Parathyroid adenoma (tissue), 2 donors: ENCODE data around the gene WFDC8.

Experiments used
- H2AFZ ChIP-seq: fragments of 300-600 bp; sonication (generic); one replicate; pipeline ENCODE4 v1.7.0; 2017; ENCODE audit warnings: antibody characterized with exemption, mild to moderate bottlenecking
- H3K27ac ChIP-seq: fragments of 300-600 bp; sonication (generic); one replicate; pipeline ENCODE4 v1.7.0; 2017
- H3K27me3 ChIP-seq: fragments of 300-600 bp; sonication (generic); one replicate; pipeline ENCODE4 v1.7.0; 2017; ENCODE audit warnings: low read length; ENCODE audit not compliant: control insufficient read depth, insufficient read depth
- H3K36me3 ChIP-seq: fragments of 300-600 bp; sonication (generic); one replicate; pipeline ENCODE4 v1.7.0; 2017; ENCODE audit warnings: low read length; ENCODE audit not compliant: control insufficient read depth, insufficient read depth
- H3K4me1 ChIP-seq: fragments of 300-600 bp; sonication (generic); one replicate; pipeline ENCODE4 v1.7.0; 2017; ENCODE audit warnings: control low read depth
- H3K4me2 ChIP-seq: fragments of 300-600 bp; sonication (generic); one replicate; pipeline ENCODE4 v1.7.0; 2017; ENCODE audit warnings: low read length
- H3K4me3 ChIP-seq: fragments of 300-600 bp; sonication (generic); one replicate; pipeline ENCODE4 v1.7.0; 2017; ENCODE audit warnings: low read depth, low read length
- H3K79me2 ChIP-seq: fragments of 300-600 bp; sonication (generic); one replicate; pipeline ENCODE4 v1.7.0; 2017; ENCODE audit warnings: control low read depth
- H3K9ac ChIP-seq: fragments of 300-600 bp; sonication (generic); one replicate; pipeline ENCODE4 v1.7.0; 2017; ENCODE audit warnings: mild to moderate bottlenecking
- H3K9me3 ChIP-seq: fragments of 300-600 bp; sonication (generic); one replicate; pipeline ENCODE4 v1.7.0; 2017; ENCODE audit warnings: low read length; ENCODE audit not compliant: control insufficient read depth
- TF ChIP-seq, protein P1 (sequence below): fragments of 300-600 bp; sonication (generic); IDR thresholded peaks from one replicate; pipeline ENCODE4 v1.7.0; 2017; ENCODE audit warnings: antibody characterized with exemption, mild to moderate bottlenecking
- donor health status: primary hyperparathyroidism.

The WFDC8 gene

GRCh38 chr20:45509091-45509490, 70.0 kb downstream of the WFDC8 start:
- H3K9ac ChIP-seq, result no peak overlapping the region
- TF ChIP-seq, protein P1, sequence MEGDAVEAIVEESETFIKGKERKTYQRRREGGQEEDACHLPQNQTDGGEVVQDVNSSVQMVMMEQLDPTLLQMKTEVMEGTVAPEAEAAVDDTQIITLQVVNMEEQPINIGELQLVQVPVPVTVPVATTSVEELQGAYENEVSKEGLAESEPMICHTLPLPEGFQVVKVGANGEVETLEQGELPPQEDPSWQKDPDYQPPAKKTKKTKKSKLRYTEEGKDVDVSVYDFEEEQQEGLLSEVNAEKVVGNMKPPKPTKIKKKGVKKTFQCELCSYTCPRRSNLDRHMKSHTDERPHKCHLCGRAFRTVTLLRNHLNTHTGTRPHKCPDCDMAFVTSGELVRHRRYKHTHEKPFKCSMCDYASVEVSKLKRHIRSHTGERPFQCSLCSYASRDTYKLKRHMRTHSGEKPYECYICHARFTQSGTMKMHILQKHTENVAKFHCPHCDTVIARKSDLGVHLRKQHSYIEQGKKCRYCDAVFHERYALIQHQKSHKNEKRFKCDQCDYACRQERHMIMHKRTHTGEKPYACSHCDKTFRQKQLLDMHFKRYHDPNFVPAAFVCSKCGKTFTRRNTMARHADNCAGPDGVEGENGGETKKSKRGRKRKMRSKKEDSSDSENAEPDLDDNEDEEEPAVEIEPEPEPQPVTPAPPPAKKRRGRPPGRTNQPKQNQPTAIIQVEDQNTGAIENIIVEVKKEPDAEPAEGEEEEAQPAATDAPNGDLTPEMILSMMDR, result no peak
- no peak overlapping the region for H2AFZ ChIP-seq
- H3K4me3 ChIP-seq, result no peak overlapping the region
- no peaks in the 10 kb centered on the region for H3K27me3 ChIP-seq
- H3K36me3 ChIP-seq, result no peaks in the 10 kb centered on the region
- no peaks in the 10 kb centered on the region for H3K79me2 ChIP-seq
- no peak overlapping the region for H3K27ac ChIP-seq
- H3K4me1 ChIP-seq, result no peaks in the 10 kb centered on the region
- H3K4me2 ChIP-seq, result no peak overlapping the region
- no peaks in the 10 kb centered on the region for H3K9me3 ChIP-seq

DNA sequence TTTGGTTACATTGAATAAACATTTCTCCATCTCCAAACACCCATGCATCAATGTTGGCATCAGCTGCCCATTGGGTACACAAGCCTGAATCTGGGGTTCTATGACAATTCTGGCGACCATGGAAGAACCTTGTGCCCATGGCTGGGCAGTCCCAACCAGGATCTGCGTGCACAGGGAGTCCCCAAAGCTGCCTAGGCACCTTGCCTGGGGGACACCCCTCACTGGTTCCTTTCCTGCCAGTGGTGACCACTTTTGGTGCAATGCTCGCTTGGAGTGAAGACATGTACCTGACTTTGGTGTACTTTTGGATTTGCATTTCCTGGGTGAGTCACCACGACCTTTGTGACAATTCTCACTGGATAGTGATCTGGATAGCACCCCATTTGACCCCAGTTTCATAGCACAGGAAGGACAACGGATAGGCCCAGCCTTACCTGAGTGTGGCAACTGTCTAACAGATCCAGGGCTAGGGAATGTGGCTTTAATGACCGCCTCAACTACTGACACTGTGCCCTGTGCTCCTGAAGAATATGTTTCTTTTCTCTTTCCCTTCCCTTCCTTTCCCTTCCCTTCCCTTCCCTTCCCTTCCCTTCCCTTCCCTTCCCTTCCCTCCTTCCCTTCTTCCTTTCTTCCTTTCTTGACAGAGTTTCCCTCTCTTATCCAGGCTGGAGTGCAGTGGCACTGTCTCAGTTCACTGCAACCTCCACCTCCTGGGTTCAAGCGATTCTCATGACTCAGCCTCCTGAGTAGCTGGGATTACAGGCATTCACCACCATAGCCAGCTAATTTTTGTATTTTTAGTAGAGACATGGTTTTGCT, 70.8 kb downstream of the WFDC8 start:
- Histone ChIP-seq H3K27me3 (no peaks in the 10 kb centered on the region), H3K27ac (no peak overlapping the region), H3K4me2 (no peak overlapping the region), H3K36me3 (no peaks in the 10 kb centered on the region), H3K4me1 (no peaks in the 10 kb centered on the region), H3K79me2 (no peaks in the 10 kb centered on the region), H3K9ac (no peak overlapping the region), H3K9me3 (no peaks in the 10 kb centered on the region), H3K4me3 (no peak overlapping the region), H2AFZ (no peak overlapping the region)
- TF ChIP-seq, protein P1, result no peak

GRCh38 chr20:45507011-45507820, 71.9 kb downstream of the WFDC8 start:
- no peak overlapping the region for H3K4me3 ChIP-seq
- H2AFZ ChIP-seq, result no peak overlapping the region
- no peaks in the 10 kb centered on the region for H3K27me3 ChIP-seq
- no peak overlapping the region for H3K4me2 ChIP-seq
- no peaks in the 10 kb centered on the region for H3K4me1 ChIP-seq
- H3K27ac ChIP-seq, result no peak overlapping the region
- H3K9me3 ChIP-seq, result no peaks in the 10 kb centered on the region
- no peaks in the 10 kb centered on the region for H3K36me3 ChIP-seq
- no peaks in the 10 kb centered on the region for H3K79me2 ChIP-seq
- no peak overlapping the region for H3K9ac ChIP-seq
- TF ChIP-seq, protein P1, result no peak

GRCh38 chr20:45506398-45506797, 72.7 kb downstream of the WFDC8 start:
- Histone ChIP-seq H3K9me3 (no peaks in the 10 kb centered on the region), H3K4me1 (no peaks in the 10 kb centered on the region), H3K27ac (no peak overlapping the region), H3K4me2 (no peak overlapping the region), H3K36me3 (no peaks in the 10 kb centered on the region), H3K9ac (no peak overlapping the region), H2AFZ (no peak overlapping the region), H3K79me2 (no peaks in the 10 kb centered on the region), H3K27me3 (no peaks in the 10 kb centered on the region), H3K4me3 (no peak overlapping the region)
- TF ChIP-seq, protein P1, result no peak
